GM19193 (cell line): Measurements from ENCODE around the gene BBC3.

Experiments
- POLR2A ChIP-seq: IDR thresholded peaks from 4 replicates; pipeline ENCODE4 v1.6.1; 2011; ENCODE audit not compliant: insufficient read depth, insufficient read length; ENCODE audit errors: extremely low read depth

BBC3 gene

GRCh38 chr19:47188507-47189033 lies 42.4 kb downstream of the BBC3 start:
- TF ChIP-seq POLR2A: no peak

GRCh38 chr19:47187797-47188196 lies 43.2 kb downstream of the BBC3 start:
- TF ChIP-seq POLR2A: no peak

GRCh38 chr19:47187335-47187655 lies 43.7 kb downstream of the BBC3 start:
- no peak for TF ChIP-seq POLR2A

- TF ChIP-seq POLR2A: no peak
Observed at GRCh38 chr19:47186446-47187334, 44.3 kb downstream of the BBC3 start.

- TF ChIP-seq POLR2A: no peak
Observed at GRCh38 chr19:47183601-47184000, 47.4 kb downstream of the BBC3 start.

- TF ChIP-seq POLR2A: no peak
Observed at GRCh38 chr19:47179653-47180310, 51.2 kb downstream of the BBC3 start.

- no peak for TF ChIP-seq POLR2A
Observed at GRCh38 chr19:47176627-47177090, 54.3 kb downstream of the BBC3 start.

- no peak for TF ChIP-seq POLR2A
Observed at GRCh38 chr19:47176071-47176626, 54.9 kb downstream of the BBC3 start.

- no peak for TF ChIP-seq POLR2A
Observed at GRCh38 chr19:47172666-47173455, 58.1 kb downstream of the BBC3 start.
